GM10248 (cell line): ENCODE measurements around the gene BBIP1.

Source experiments
- CTCF ChIA-PET: fragments of 300-600 bp; sonication (Branson Sonifier 250); formaldehyde crosslinking; extraction: SDS; loops from one replicate; lab custom pipeline; 2021; ENCODE audit warnings: antibody characterized with exemption; lab: Yijun Ruan, JAX
- POLR2A ChIA-PET: fragments of 350-650 bp; sonication (Branson Sonifier 250); formaldehyde crosslinking; extraction: SDS; loops from one replicate; lab custom pipeline; 2020; ENCODE audit warnings: antibody characterized with exemption; lab: Yijun Ruan, JAX
- DNase-seq: peaks from one replicate; pipeline ENCODE4 v3.0.0; 2012; ENCODE audit errors: extremely low spot score
- TF ChIP-seq, protein P1 (sequence below): IDR thresholded peaks from 2 replicates; pipeline ENCODE4 v1.5.1; 2012; ENCODE audit warnings: mild to moderate bottlenecking, low read depth; ENCODE audit errors: extremely low read depth, missing control alignments, control extremely low read depth

The BBIP1 gene

DNA sequence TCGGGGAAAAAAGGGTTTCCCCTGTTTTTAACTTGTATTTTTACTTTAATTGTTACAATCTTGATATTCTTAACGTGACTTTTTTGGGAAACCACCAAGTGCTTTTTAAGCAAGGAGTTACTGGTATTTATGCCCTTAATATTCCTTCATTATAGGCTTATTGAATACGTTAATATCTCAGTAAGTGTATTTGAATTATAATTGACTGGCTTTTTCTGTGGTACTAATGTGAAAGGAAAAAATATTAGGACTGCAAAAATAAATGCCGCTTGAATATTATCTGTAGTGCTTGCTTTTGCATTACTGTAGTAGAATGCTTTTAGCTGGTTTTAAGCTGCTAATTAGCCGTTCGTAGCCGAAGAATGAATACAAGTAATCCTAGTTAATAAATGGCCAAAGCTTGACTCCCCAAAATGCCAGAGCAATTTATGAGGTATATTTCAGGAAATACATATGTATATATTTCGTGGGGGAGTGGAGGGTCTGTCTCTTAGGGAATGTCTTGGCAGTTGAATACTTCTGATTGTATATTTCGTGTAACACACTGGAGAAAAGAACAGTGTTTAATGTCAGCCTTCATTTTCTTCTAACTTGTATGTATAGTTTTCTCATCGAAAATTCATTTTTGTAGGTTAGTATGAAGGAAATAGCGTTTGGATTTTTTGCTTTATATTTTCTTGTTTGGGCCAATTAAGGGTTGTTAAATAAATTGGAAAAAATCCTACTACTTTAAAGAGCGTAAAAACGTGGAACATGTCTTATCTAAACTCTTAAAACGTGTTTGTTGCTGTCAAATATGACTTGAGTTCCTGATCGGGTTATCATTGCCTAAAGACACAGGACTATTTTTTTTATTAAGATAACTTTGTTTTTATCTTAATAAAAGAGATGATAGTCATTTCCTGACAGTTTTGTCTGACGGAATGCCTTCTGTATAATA is 45.7 kb downstream of the BBIP1 start:
- TF ChIP-seq, protein P1, sequence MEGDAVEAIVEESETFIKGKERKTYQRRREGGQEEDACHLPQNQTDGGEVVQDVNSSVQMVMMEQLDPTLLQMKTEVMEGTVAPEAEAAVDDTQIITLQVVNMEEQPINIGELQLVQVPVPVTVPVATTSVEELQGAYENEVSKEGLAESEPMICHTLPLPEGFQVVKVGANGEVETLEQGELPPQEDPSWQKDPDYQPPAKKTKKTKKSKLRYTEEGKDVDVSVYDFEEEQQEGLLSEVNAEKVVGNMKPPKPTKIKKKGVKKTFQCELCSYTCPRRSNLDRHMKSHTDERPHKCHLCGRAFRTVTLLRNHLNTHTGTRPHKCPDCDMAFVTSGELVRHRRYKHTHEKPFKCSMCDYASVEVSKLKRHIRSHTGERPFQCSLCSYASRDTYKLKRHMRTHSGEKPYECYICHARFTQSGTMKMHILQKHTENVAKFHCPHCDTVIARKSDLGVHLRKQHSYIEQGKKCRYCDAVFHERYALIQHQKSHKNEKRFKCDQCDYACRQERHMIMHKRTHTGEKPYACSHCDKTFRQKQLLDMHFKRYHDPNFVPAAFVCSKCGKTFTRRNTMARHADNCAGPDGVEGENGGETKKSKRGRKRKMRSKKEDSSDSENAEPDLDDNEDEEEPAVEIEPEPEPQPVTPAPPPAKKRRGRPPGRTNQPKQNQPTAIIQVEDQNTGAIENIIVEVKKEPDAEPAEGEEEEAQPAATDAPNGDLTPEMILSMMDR, result no peak
- no peak for DNase-seq
- ChIA-PET POLR2A (interaction anchor here (1.0 kb wide), 1 partner anchor 36 kb away, joined by 3 read pairs; no protein-coding TSS in a partner anchor), CTCF (interaction anchor here (0.9 kb wide), 1 partner anchor 9 kb away, joined by 3 read pairs; no protein-coding TSS in a partner anchor)

GRCh38 chr10:110872145-110872983 is 46.6 kb downstream of the BBIP1 start:
- POLR2A ChIA-PET, result interaction anchor here (1.0 kb wide), 3 partner anchors 15 to 36 kb away, joined by 3 to 21 read pairs (median 3); no protein-coding TSS in a partner anchor
- CTCF ChIA-PET, result interaction anchor here (0.9 to 1.2 kb wide), 3 partner anchors 10 to 70 kb away, joined by 3 to 5 read pairs (median 5); no protein-coding TSS in a partner anchor
- DNase-seq, result peak; percentile 50
- TF ChIP-seq, protein P1, result no peak

DNA sequence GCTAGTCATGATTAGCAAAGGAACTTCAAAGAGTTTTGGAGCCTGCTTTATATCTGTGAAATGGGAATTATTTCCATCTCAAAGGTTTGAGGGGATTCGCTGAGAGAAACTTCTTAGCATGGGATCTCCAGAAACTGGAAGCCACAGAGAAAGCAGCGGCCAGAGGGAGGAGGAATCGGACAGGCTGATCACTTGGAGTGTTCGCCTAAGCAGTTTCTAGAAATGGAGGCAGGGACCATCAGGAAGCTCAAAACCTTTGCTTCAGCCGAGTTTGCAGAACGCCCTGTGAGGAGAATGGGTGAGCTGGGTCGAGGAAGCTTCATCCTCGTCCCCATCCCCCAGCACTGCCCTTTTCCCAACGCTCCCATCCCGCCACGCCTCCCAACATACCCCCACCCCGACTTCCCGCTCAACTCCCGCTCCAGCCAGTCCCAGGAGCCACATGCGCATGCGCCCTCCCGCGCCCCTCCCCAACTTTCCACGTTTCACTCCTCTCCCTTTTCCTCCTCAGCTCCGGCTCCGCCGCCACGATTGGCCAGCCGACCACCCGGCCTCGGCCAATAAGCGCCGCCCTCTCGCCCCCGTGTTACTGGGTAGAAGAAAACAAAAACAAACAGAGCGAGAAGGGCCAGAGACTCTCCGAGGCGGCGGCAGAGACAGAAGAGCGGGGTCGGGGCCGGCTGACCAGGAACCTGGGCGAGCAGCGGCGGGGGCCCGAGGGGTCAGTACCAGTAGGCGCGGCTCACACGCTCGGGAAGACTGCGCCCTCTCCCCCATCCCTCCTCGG is 47.5 kb downstream of the BBIP1 start, which contains the start of gene PDCD4:
Gene PDCD4 (plus strand): TSS at position 631 of the 787 bp plus-strand sequence. CDS start 4,100 bp downstream, outside the sequence.
- peak; percentile 90 for DNase-seq
- TF ChIP-seq, protein P1, result no peak
- POLR2A ChIA-PET, result interaction anchor here (0.6 to 1.0 kb wide), 8 partner anchors 10 to 98 kb away, joined by 3 to 21 read pairs (median 3); no protein-coding TSS in a partner anchor
- CTCF ChIA-PET, result interaction anchor here (0.6 to 1.2 kb wide), 7 partner anchors 11 to 125 kb away, joined by 3 to 5 read pairs (median 3); no protein-coding TSS in a partner anchor

DNA sequence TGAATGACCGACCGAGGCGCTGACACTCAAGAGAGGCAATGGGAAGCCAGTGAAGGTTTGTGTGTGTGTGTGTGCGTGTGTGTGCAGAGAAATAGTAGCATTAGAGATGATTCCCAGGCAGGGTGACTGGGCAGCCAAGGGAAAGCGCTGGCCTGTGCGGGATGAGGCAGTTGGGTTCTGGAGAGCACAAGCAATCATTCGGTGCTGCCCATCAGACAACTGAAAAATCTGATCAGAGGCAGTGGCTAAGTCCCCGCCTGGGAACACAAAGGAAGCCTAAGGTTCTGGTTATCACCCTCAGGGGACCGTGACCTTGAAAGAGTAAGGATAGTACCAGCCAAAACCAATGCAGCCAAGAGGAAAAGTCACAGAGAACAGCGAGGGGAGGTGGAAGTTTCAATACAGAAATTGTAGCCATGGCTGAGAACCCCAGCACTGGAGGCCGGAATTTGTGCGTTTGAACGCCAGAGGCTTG is 48.1 kb downstream of the BBIP1 start:
- ChIA-PET POLR2A (interaction anchor here (0.6 to 1.0 kb wide), 5 partner anchors 10 to 97 kb away, joined by 3 to 21 read pairs (median 3); no protein-coding TSS in a partner anchor), CTCF (interaction anchor here (0.7 to 1.9 kb wide), 6 partner anchors 11 to 124 kb away, joined by 3 to 5 read pairs (median 4); no protein-coding TSS in a partner anchor)
- TF ChIP-seq, protein P1, result no peak
- no peak for DNase-seq

- DNase-seq, result no peak
- POLR2A ChIA-PET, result no interaction called here
- TF ChIP-seq, protein P1, result no peak
- CTCF ChIA-PET, result interaction anchor here (1.1 to 1.9 kb wide), 2 partner anchors 12 to 13 kb away, joined by 3 to 4 read pairs; no protein-coding TSS in a partner anchor
Measured at GRCh38 chr10:110868981-110869380, 50.0 kb downstream of the BBIP1 start.
